OCI-LY7 (cell line): ENCODE data around the gene CHPF2. TPM values are rescaled to one million over a fixed set of nuclear protein-coding genes. Genes with fewer than 3 reads are reported as not detected.
A peak's percentile ranks its signal among the peaks of the same experiment; 100 is the strongest.

Experiments used
- BruUV-seq: library from RNA; stranded (reverse); fragments of 400-500 nt; replicated peaks from 2 replicates; lab custom pipeline; 2021; lab: Mats Ljungman, UMichigan
- CTCF ChIA-PET: fragments of 300-600 bp; sonication (Branson Sonifier 250); formaldehyde crosslinking; loops from one replicate; lab custom pipeline; 2022; ENCODE audit warnings: antibody characterized with exemption; ENCODE audit not compliant: unreplicated experiment; lab: Charles Lee
- POLR2A ChIA-PET: fragments of 300-600 bp; sonication (Branson Sonifier 250); formaldehyde crosslinking; loops from one replicate; lab custom pipeline; 2022; ENCODE audit warnings: antibody characterized with exemption; lab: Charles Lee
- DNase-seq: peaks from one replicate; pipeline ENCODE4 v3.0.0-alpha.2; 2015; ENCODE audit warnings: low spot score
- H2AFZ ChIP-seq: fragments of 200-600 bp; sonication (generic), shearing (Covaris generic); 2 replicates; pipeline ENCODE4 v1.6.1; 2014; ENCODE audit warnings: mild to moderate bottlenecking, antibody characterized with exemption, low read length, moderate library complexity
- H3K27ac ChIP-seq: fragments of 200-600 bp; sonication (generic); 2 replicates; pipeline ENCODE4 v1.5.1; 2014; ENCODE audit warnings: mixed run types, low read depth, mild to moderate bottlenecking, moderate library complexity, low read length, inconsistent platforms; ENCODE audit not compliant: poor library complexity, severe bottlenecking
- H3K36me3 ChIP-seq: fragments of 200-600 bp; sonication (generic); 2 replicates; pipeline ENCODE4 v1.6.1; 2014; ENCODE audit warnings: mild to moderate bottlenecking, antibody characterized with exemption, low read length, moderate library complexity, mixed read lengths; ENCODE audit not compliant: insufficient read depth
- H3K4me1 ChIP-seq: fragments of 200-600 bp; sonication (generic); 2 replicates; pipeline ENCODE4 v1.5.1; 2014; ENCODE audit warnings: mild to moderate bottlenecking, low read length; ENCODE audit not compliant: insufficient read depth, poor library complexity, severe bottlenecking
- H3K4me2 ChIP-seq: fragments of 200-600 bp; sonication (generic); 2 replicates; pipeline ENCODE4 v1.6.1; 2014; ENCODE audit warnings: mild to moderate bottlenecking, low read length
- H3K4me3 ChIP-seq: fragments of 200-600 bp; sonication (generic); 2 replicates; pipeline ENCODE4 v1.5.1; 2014; ENCODE audit warnings: mild to moderate bottlenecking, low read depth, low read length; ENCODE audit not compliant: poor library complexity, severe bottlenecking
- H3K79me2 ChIP-seq: fragments of 200-600 bp; sonication (generic); 2 replicates; pipeline ENCODE4 v1.6.1; 2016; ENCODE audit warnings: low read depth, mild to moderate bottlenecking, low read length, moderate library complexity, mixed read lengths; ENCODE audit not compliant: insufficient read depth
- H3K9me2 ChIP-seq: fragments of 200-600 bp; sonication (generic); 2 replicates; pipeline ENCODE4 v1.6.1; 2016; ENCODE audit warnings: mild to moderate bottlenecking, low read length, mixed read lengths; ENCODE audit not compliant: insufficient read depth
- H3K9me3 ChIP-seq: fragments of 200-600 bp; sonication (generic); 2 replicates; pipeline ENCODE4 v1.6.1; 2014; ENCODE audit warnings: mild to moderate bottlenecking, mixed run types, low read length, mixed read lengths
- H4K20me1 ChIP-seq: fragments of 200-600 bp; sonication (generic); 2 replicates; pipeline ENCODE4 v1.6.1; 2014; ENCODE audit warnings: mild to moderate bottlenecking, antibody characterized with exemption, low read length, moderate library complexity, mixed read lengths; ENCODE audit not compliant: insufficient read depth
- EZH2phosphoT487 ChIP-seq: fragments of 200-600 bp; sonication (generic); IDR thresholded peaks from 2 replicates; pipeline ENCODE4 v1.6.1; 2018; ENCODE audit warnings: low read depth, borderline replicate concordance, mild to moderate bottlenecking, mixed run types, antibody characterized with exemption, low read length, moderate library complexity, mixed read lengths
- intact Hi-C: fragments of 100-400 bp; cut with micrococcal nuclease; formaldehyde crosslinking; loops from one replicate; pipeline ENCODE4 v1.10.0; 2022; ENCODE audit not compliant: unreplicated experiment
- total RNA-seq, 2 experiments: library from RNA; depleted of rRNA in 1 of 2; stranded (reverse); fragments of >200 nt in 1 of 2; shearing (Covaris generic) in 1 of 2; gene quantifications; 2 replicates each; pipeline ENCODE4 v1.2.3, GENCODE V29; 2014 to 2022
- TF ChIP-seq, protein P1 (sequence below): fragments of 200-600 bp; sonication (generic); conservative IDR thresholded peaks from 2 replicates; pipeline ENCODE4 v1.5.1; 2014; ENCODE audit warnings: mild to moderate bottlenecking, antibody characterized with exemption, low read length, moderate library complexity, mixed read lengths

Gene CHPF2
- total RNA-seq, 2 experiments from 2014 or later: 27.0 to 29.8 TPM

DNA sequence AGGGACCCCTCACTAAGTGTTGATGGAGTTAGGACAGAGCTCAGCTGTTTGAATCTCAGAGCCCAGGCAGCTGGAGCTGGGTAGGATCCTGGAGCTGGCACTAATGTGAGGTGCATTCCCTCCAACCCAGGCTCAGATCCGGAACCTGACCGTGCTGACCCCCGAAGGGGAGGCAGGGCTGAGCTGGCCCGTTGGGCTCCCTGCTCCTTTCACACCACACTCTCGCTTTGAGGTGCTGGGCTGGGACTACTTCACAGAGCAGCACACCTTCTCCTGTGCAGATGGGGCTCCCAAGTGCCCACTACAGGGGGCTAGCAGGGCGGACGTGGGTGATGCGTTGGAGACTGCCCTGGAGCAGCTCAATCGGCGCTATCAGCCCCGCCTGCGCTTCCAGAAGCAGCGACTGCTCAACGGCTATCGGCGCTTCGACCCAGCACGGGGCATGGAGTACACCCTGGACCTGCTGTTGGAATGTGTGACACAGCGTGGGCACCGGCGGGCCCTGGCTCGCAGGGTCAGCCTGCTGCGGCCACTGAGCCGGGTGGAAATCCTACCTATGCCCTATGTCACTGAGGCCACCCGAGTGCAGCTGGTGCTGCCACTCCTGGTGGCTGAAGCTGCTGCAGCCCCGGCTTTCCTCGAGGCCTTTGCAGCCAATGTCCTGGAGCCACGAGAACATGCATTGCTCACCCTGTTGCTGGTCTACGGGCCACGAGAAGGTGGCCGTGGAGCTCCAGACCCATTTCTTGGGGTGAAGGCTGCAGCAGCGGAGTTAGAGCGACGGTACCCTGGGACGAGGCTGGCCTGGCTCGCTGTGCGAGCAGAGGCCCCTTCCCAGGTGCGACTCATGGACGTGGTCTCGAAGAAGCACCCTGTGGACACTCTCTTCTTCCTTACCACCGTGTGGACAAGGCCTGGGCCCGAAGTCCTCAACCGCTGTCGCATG, 5.2 kb downstream of the CHPF2 start:
- TF ChIP-seq EZH2phosphoT487: no peak
- TF ChIP-seq, protein P1, sequence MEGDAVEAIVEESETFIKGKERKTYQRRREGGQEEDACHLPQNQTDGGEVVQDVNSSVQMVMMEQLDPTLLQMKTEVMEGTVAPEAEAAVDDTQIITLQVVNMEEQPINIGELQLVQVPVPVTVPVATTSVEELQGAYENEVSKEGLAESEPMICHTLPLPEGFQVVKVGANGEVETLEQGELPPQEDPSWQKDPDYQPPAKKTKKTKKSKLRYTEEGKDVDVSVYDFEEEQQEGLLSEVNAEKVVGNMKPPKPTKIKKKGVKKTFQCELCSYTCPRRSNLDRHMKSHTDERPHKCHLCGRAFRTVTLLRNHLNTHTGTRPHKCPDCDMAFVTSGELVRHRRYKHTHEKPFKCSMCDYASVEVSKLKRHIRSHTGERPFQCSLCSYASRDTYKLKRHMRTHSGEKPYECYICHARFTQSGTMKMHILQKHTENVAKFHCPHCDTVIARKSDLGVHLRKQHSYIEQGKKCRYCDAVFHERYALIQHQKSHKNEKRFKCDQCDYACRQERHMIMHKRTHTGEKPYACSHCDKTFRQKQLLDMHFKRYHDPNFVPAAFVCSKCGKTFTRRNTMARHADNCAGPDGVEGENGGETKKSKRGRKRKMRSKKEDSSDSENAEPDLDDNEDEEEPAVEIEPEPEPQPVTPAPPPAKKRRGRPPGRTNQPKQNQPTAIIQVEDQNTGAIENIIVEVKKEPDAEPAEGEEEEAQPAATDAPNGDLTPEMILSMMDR: no peak
- Histone ChIP-seq H3K4me2 (no peak overlapping the region), H2AFZ (no peak overlapping the region), H3K27ac (no peak overlapping the region), H3K36me3 (peaks cover 23% of the 10 kb centered on the region; the same call in 1 of the 2 replicates), H4K20me1 (no peaks in the 10 kb centered on the region; the same call in 1 of the 2 replicates), H3K79me2 (peaks cover 14% of the 10 kb centered on the region; the same call in 1 of the 2 replicates), H3K9me3 (no peaks in the 10 kb centered on the region), H3K4me1 (peaks cover 24% of the 10 kb centered on the region), H3K9me2 (no peaks in the 10 kb centered on the region), H3K4me3 (no peak overlapping the region)
- CTCF ChIA-PET: interaction anchor here (1.2 kb wide), 1 partner anchor 8 kb away, joined by 6 read pairs; no protein-coding TSS in a partner anchor
- BruUV-seq: no TSS peak
- DNase-seq: no peak
- POLR2A ChIA-PET: interaction anchor here (2.0 kb wide), 1 partner anchor 10 kb away, joined by 14 read pairs; the partner anchor contains the start of gene ABCF2
- intact Hi-C loops: loop anchor here (10.0 kb wide), 1 partner anchor 1613 kb away; no protein-coding TSS in a partner anchor

GRCh38 chr7:151238190-151238810, 6.0 kb downstream of the CHPF2 start:
- H4K20me1 ChIP-seq: no peaks in the 10 kb centered on the region; the same call in 1 of the 2 replicates
- POLR2A ChIA-PET: no interaction called here

More at GRCh38 chr7:151238190-151238810, 6.0 kb downstream of the CHPF2 start:
- Histone ChIP-seq H3K9me2 (no peaks in the 10 kb centered on the region), H3K9me3 (no peaks in the 10 kb centered on the region), H3K4me1 (peaks cover 26% of the 10 kb centered on the region), H2AFZ (no peak overlapping the region), H3K36me3 (peaks cover 23% of the 10 kb centered on the region; the same call in 1 of the 2 replicates), H3K79me2 (peaks cover 7% of the 10 kb centered on the region; the same call in 1 of the 2 replicates), H3K27ac (no peak overlapping the region), H3K4me3 (no peak overlapping the region), H3K4me2 (peak overlapping the region; percentile 46; the same call in 1 of the 2 replicates)
- BruUV-seq: no TSS peak
- CTCF ChIA-PET: no interaction called here
- TF ChIP-seq EZH2phosphoT487: no peak
- TF ChIP-seq, protein P1: no peak
- DNase-seq: no peak
- intact Hi-C loops: loop anchor here (10.0 kb wide), 1 partner anchor 1613 kb away; no protein-coding TSS in a partner anchor
